Muscle layer of duodenum (tissue), 2 donors: ENCODE results near the gene SARNP.
"Not testable (repeated sequence)": the region's sequence is repeated elsewhere in the genome, so short reads cannot be mapped to it uniquely, and the experiment has no call there.

ENCODE experiments used
- H3K27ac ChIP-seq: one replicate; pipeline ENCODE4 v1.7.0; 2013; ENCODE audit warnings: mild to moderate bottlenecking, low read length
- H3K27me3 ChIP-seq: one replicate; pipeline ENCODE4 v1.7.0; 2013; ENCODE audit warnings: low read depth, mild to moderate bottlenecking, control low read depth, low read length
- H3K36me3 ChIP-seq, 2 donors: one replicate each; pipeline ENCODE4 v1.7.0; 2013; ENCODE audit warnings: low read length in 2 of 2, control low read depth in 1 of 2, mild to moderate bottlenecking in 1 of 2; ENCODE audit not compliant: insufficient read depth in 2 of 2, control insufficient read depth in 1 of 2
- H3K4me1 ChIP-seq, 2 donors: one replicate each; pipeline ENCODE4 v1.7.0; 2013; ENCODE audit warnings: low read length in 2 of 2, mild to moderate bottlenecking in 2 of 2, control low read depth in 1 of 2, moderate library complexity in 1 of 2; ENCODE audit not compliant: insufficient read depth in 2 of 2, control insufficient read depth in 1 of 2
- H3K4me3 ChIP-seq, 2 donors: one replicate each; pipeline ENCODE4 v1.7.0; 2013; ENCODE audit warnings: low read length in 2 of 2, low read depth in 1 of 2, mild to moderate bottlenecking in 1 of 2
- H3K9me3 ChIP-seq, 2 donors: one replicate each; pipeline ENCODE4 v1.7.0; 2013; ENCODE audit warnings: low read length in 2 of 2, control low read depth in 1 of 2, mild to moderate bottlenecking in 1 of 2; ENCODE audit not compliant: control insufficient read depth in 1 of 2
- donor health status: healthy.

SARNP gene, protein sequence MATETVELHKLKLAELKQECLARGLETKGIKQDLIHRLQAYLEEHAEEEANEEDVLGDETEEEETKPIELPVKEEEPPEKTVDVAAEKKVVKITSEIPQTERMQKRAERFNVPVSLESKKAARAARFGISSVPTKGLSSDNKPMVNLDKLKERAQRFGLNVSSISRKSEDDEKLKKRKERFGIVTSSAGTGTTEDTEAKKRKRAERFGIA

DNA sequence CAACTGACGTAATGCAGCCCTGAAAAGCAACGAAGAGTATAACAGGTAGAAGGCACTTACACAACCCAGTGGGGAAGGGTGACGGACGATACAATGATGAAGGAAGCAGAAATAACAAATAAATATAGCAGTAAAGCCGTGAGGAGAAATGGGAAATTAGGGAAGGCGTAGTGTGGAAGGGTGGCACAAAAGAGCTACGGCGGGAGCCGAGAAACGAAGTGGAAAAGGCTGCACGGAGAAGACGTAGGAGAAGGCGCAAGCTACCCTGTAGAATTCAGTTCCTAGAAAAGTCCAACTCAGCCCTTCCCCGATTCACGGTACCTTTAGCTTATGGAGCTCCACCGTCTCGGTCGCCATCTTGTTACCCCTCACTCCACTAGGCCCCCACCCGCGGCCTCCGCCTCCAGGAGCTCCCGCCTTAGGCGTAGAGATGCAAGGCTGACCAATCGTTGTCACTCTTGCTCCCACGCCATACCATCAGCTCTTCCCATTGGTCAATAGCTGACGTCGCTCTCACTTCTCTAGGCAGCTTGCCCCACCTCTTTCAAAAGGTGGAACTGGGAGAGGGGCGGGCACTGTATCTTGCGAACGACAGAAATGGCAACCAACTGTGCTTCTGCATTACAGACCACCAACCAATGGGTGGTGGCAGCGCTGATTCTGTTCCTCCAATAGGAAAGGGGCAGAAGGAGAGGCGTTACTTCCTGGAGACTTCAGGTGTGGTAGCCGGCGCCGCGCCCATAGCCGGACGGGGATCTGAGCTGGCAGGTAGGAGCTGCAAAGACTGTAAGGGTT is at the start of gene SARNP, which contains the start of gene ORMDL2:
SARNP (minus strand) TSS at position 380 of the 795 bp plus-strand sequence; CDS start at position 357, 23 bp downstream.
ORMDL2 (plus strand) TSS at position 697 of the 795 bp plus-strand sequence. CDS start 959 bp downstream, outside the sequence.
- Histone ChIP-seq H3K9me3 (no peaks in the 10 kb centered on the region), H3K27ac (peak within 1 kb of the TSS; percentile 97), H3K4me1 (peaks cover 7 to 45% of the 10 kb centered on the region in 2 donors), H3K27me3 (no peaks in the 10 kb centered on the region), H3K4me3 (peak within 1 kb of the TSS; percentile 99 to 100), H3K36me3 (peaks cover 30 to 33% of the 10 kb centered on the region in 2 donors)

DNA sequence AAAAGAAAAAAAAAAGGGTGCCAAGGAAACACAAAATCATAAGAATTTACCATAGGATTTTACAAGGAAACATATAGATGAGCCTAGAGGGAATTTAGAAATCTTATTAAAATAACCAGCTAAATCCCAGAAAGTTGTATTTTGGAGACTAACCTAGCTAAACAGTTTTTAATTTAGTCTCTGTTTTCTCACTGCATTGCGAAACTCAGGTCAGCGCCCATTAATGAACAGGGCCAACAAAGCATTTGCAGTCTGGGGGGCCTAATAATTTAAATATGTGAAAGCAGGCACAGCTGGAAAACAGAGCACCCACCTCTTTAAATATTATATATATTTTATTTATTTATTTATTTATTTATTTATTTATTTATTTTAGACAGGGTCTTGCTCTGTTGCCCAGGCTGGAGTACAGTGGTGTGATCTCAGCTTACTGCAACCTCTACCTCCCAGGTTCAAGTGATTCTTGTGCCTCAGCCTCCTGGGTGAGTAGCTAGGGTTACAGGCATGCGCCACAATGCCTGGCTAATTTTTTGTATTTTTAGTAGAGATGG is 49.0 kb upstream of the SARNP start:
- not testable (repeated sequence) for H3K27ac ChIP-seq, H3K4me1 ChIP-seq, H3K9me3 ChIP-seq, H3K27me3 ChIP-seq, H3K36me3 ChIP-seq, H3K4me3 ChIP-seq

DNA sequence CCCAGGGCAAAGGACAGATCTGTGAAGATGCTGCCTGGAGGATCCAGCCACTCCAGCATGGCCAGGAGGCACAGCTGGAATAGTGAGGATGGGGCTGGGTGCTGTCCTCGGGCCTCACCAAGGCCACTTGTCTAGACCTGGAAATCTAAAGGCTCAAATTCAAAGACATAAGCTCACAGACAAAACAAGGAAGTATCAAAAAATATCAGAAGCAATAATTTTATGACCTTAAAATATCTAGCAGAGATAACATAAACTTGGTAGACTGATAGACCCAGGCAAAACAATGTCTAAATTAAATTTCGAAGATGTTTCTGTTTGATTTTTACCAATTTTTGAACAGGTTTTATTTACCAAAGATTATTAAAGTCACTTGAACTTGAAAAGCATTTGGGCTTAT is 47.8 kb upstream of the SARNP start:
- Histone ChIP-seq H3K27ac (no peak overlapping the region), H3K36me3 (no peaks in the 10 kb centered on the region), H3K27me3 (no peaks in the 10 kb centered on the region), H3K4me3 (no peak overlapping the region), H3K4me1 (no peaks in the 10 kb centered on the region), H3K9me3 (peaks cover 0 to 5% of the 10 kb centered on the region in 2 donors)

DNA sequence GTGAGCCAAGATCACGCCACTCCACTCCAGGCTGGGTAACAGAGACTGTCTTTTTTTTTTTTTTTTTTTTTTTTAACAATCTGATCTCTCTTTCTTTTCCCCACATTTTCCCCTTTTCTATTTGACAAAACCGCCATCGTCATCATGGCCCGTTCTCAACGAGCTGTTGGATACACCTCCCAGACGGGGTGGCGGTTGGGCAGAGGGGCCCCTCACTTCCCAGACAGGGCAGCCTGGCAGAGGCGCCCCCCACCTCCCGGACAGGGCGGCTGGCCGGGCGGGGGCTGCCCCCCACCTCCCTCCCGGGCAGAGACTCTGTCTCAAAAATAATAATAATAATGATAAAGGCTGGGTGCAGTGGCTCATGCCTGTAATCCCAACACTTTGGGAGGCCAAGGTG is 45.4 kb upstream of the SARNP start:
- not testable (repeated sequence) for H3K9me3 ChIP-seq, H3K4me3 ChIP-seq, H3K36me3 ChIP-seq, H3K27ac ChIP-seq, H3K4me1 ChIP-seq, H3K27me3 ChIP-seq

DNA sequence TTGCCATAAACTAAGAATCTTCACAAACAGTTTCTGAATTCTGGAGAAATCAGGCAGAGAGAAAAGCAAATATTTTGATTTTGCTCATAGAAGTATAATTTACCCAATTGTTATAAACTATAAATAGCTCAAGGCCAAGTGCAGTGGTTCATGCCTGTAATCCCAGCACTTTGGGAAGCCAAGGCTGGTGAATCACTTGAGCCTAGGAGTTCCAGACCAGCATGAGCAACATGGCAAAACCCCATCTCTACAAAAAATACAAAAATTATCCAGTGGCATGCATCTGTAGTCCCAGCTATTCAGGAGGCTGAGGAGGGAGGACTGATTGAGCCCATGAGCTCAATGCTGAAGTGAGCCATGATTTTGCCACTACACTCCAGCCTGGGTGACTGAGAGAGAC is 44.8 kb upstream of the SARNP start:
- H3K4me1 ChIP-seq, result no peaks in the 10 kb centered on the region
- no peaks in the 10 kb centered on the region for H3K36me3 ChIP-seq
- peaks cover 0 to 5% of the 10 kb centered on the region in 2 donors for H3K9me3 ChIP-seq
- no peak overlapping the region for H3K27ac ChIP-seq
- H3K27me3 ChIP-seq, result no peaks in the 10 kb centered on the region
- no peak overlapping the region for H3K4me3 ChIP-seq

DNA sequence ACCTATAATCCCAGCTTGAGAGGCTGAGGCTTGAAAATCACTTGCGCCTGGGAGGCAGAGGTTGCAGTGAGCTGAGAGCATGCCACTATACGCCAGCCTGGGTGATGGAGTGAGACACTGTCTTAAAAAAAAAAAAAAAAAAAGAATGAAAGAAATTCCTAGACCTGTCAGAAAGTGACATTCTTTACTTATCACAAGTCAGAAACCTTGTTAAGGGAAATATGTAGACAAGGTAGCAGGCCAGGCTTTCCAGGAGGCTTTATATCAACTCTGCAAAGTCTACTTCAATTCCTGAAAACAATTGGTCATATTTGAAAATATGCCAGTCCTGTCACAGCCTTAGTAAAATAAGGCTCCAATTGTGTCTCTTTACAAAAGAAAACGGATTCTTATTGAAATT is 44.3 kb upstream of the SARNP start:
- Histone ChIP-seq H3K36me3 (no peaks in the 10 kb centered on the region), H3K9me3 (peaks cover 0 to 5% of the 10 kb centered on the region in 2 donors), H3K4me1 (no peaks in the 10 kb centered on the region), H3K27ac (no peak overlapping the region), H3K27me3 (no peaks in the 10 kb centered on the region), H3K4me3 (no peak overlapping the region)

DNA sequence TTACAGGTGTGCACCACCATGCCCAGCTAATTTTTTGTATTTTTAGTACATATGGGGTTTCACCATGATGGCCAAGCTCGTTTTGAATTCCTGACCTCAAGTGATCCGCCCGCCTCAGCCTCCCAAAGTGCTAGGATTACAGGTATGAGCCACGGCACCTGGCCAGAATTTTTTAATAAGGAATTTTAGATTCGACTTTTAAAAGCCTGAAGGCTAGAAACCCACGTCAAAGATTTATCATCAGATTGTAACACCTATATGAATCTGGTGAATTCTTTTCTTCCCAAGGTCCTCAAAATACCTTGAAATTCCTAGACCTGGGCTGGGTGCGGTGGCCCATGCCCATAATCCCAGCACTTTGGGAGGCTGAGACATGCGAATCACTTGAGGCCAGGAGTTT is 43.9 kb upstream of the SARNP start:
- no peaks in the 10 kb centered on the region for H3K27me3 ChIP-seq
- no peaks in the 10 kb centered on the region for H3K4me1 ChIP-seq
- no peak overlapping the region for H3K4me3 ChIP-seq
- peaks cover 0 to 5% of the 10 kb centered on the region in 2 donors for H3K9me3 ChIP-seq
- H3K27ac ChIP-seq, result no peak overlapping the region
- no peaks in the 10 kb centered on the region for H3K36me3 ChIP-seq

DNA sequence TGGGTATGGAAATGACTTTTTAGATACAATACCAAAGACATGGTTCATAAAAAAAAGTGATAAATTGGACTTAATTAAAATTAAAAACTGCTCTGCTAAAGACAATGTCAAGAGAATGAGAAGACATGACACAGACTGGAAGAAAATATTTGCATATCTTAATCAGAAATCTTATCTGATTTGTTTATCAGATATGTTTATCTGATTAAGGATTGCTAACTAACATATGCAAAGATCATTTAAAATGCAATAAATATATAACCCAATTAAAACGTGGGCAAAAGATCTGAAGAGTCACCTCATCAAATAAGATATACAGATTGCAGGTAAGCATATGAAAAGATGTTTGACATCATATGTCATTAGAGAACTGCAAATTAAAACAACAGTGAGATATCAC is 35.2 kb upstream of the SARNP start:
- H3K9me3 ChIP-seq, result no peaks in the 10 kb centered on the region
- no peaks in the 10 kb centered on the region for H3K27me3 ChIP-seq
- H3K36me3 ChIP-seq, result peaks cover 0 to 9% of the 10 kb centered on the region in 2 donors
- H3K4me3 ChIP-seq, result no peak overlapping the region
- no peaks in the 10 kb centered on the region for H3K4me1 ChIP-seq
- H3K27ac ChIP-seq, result no peak overlapping the region

DNA sequence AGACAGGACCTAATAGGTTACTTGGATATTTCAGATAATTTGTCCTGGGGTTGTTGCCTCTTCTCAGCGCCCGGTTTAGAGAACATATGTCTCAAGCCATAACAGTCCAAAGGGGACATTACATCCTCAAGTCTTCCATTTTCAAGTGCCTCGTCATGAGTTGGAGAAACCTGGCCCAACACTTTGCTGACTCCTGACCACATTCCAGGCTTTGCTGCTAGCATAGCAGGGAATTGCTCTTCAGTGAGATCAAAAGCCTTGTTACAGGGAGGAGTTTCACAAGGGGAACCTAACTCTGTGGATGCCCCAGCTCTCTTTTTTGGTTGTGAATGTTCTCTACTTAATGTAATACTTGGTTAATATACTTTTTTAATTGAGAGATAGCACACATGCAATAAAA is 33.4 kb upstream of the SARNP start:
- Histone ChIP-seq H3K9me3 (no peaks in the 10 kb centered on the region), H3K27me3 (no peaks in the 10 kb centered on the region), H3K4me1 (no peaks in the 10 kb centered on the region), H3K36me3 (peaks cover 0 to 20% of the 10 kb centered on the region in 2 donors), H3K27ac (no peak overlapping the region), H3K4me3 (no peak overlapping the region)

DNA sequence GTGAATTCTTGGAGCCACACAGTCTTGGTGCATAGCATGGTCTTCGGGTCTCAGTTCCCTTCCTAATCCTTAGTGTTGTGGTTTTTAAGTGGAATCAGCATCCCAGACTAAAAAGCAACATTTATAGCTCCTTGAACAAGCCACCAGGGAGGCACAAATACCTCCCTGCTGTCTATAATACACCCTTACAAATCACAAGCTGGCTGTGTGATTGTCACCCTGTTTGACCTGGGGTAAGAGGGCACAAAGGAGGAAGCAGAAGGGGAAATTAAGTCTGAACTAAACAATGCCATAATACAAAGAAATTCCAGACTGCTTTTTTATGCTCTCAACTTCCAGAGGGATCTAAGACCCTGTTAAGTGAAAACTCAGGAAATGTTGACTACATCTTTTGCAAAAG is 32.9 kb upstream of the SARNP start:
- Histone ChIP-seq H3K36me3 (peaks cover 0 to 20% of the 10 kb centered on the region in 2 donors), H3K27ac (peak overlapping the region; percentile 31), H3K4me1 (no peaks in the 10 kb centered on the region), H3K9me3 (no peaks in the 10 kb centered on the region), H3K4me3 (no peak overlapping the region), H3K27me3 (no peaks in the 10 kb centered on the region)

DNA sequence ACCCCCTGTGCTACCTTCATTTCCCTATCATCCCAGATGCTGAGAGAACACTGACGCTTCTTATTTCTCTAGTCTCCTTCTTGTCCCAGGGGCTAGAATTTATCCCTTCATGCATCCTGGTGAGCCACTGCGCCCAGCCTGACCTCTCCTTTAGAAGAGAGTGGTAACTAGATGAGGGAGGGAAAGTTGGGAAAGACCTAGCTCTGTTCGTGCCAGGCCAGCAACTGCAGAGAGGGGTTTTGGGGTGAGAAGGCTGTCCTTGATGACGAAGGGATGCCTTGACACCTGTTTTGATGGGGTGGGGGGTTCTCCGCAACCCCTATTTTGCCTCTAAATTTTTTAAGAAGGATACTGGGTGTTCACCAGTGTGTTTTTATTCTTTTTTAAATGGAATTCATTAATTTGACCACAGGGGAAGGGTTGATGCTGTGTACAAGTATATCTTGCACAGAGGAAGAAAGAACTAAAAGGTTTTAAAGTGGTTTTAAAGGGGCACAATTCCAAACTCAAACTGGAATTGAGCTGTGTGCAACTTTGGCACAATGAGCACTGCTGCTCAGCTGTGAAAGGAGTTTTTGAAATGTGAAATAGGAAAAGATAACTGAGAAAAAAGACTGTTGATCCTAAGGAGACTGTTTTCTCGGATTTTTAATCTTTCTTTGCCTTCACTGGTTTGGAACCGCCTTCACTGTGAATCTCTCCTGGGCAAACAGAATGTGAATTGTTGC is 32.3 kb upstream of the SARNP start:
- H3K4me1 ChIP-seq, result no peaks in the 10 kb centered on the region
- H3K27me3 ChIP-seq, result no peaks in the 10 kb centered on the region
- no peak overlapping the region for H3K27ac ChIP-seq
- H3K36me3 ChIP-seq, result peaks cover 0 to 20% of the 10 kb centered on the region in 2 donors
- H3K4me3 ChIP-seq, result no peak overlapping the region
- no peaks in the 10 kb centered on the region for H3K9me3 ChIP-seq
